Erythroblast (primary cell): Measurements from ENCODE around the gene FOXL3.
"Not testable (repeated sequence)": the region's sequence is repeated elsewhere in the genome, so short reads cannot be mapped to it uniquely, and the experiment has no call there.

Experiments used
- GATA1 ChIP-seq: IDR thresholded peaks from 2 replicates; pipeline ENCODE4 v1.6.1; 2011; ENCODE audit warnings: low read depth, mild to moderate bottlenecking, control low read depth, low read length, moderate library complexity
- POLR2A ChIP-seq: IDR thresholded peaks from 2 replicates; pipeline ENCODE4 v1.6.1; 2011; ENCODE audit warnings: mild to moderate bottlenecking, low read length

- TF ChIP-seq POLR2A, GATA1: not testable (repeated sequence)
These were observed 27.2 kb upstream of the FOXL3 start for GRCh38 chr7:262631-263311.
